Adrenal gland (tissue), 12 donors: ENCODE data around the gene IFITM5. TPM values are rescaled to one million over a fixed set of nuclear protein-coding genes. Genes with fewer than 3 reads are reported as not detected.
A peak's percentile ranks its signal among the peaks of the same experiment; 100 is the strongest.
"Not testable (repeated sequence)": the region's sequence is repeated elsewhere in the genome, so short reads cannot be mapped to it uniquely, and the experiment has no call there.

Experiments used
- DNase-seq, 7 donors: peaks; one replicate each; pipeline ENCODE4 v3.0.0-alpha.2; 2019 to 2020
- H3K27ac ChIP-seq, 5 donors: fragments of 200-600 bp; sonication (generic) in 4 of 5; 1 replicate in 3 of 5; 2 replicates in 2 of 5; pipeline versions ENCODE4 v1.5.1 to v1.8.0; 2016 to 2020; ENCODE audit warnings: mild to moderate bottlenecking in 1 of 5
- H3K27me3 ChIP-seq: fragments of 200-600 bp; 2 replicates; pipeline ENCODE4 v1.8.0; 2021
- H3K36me3 ChIP-seq, 2 donors: fragments of 200-600 bp; replicated peaks in 1 of 2; 1 replicate in 1 of 2; 2 replicates in 1 of 2; pipeline versions ENCODE4 v1.5.1 to v1.8.0; 2018 to 2022
- H3K4me1 ChIP-seq, 2 donors: fragments of 200-600 bp; replicated peaks in 1 of 2; 1 replicate in 1 of 2; 2 replicates in 1 of 2; pipeline versions ENCODE4 v1.5.1 to v1.8.0; 2018 to 2021
- H3K4me3 ChIP-seq, 4 donors: fragments of 200-600 bp; sonication (generic) in 3 of 4; one replicate each; pipeline ENCODE4 v1.5.1; 2016 to 2018
- H3K9me3 ChIP-seq, 3 donors: fragments of 200-600 bp; sonication (generic) in 1 of 3; replicated peaks in 1 of 3; 1 replicate in 2 of 3; 2 replicates in 1 of 3; pipeline versions ENCODE4 v1.5.1 to v1.8.0; 2016 to 2021
- CTCF ChIP-seq, 6 experiments: fragments of 450-650 bp in 4 of 6; fragments of 200-600 bp in 2 of 6; sonication (generic) in 1 of 6; IDR thresholded peaks; 1 replicate in 5 of 6; 2 replicates in 1 of 6; pipeline versions ENCODE4 v1.5.1 to v1.8.0; 2016 to 2021; ENCODE audit warnings: antibody characterized with exemption in 6 of 6, mild to moderate bottlenecking in 2 of 6, moderate library complexity in 1 of 6
- POLR2A ChIP-seq, 2 donors: fragments of 450-650 bp; IDR thresholded peaks; one replicate each; pipeline ENCODE4 v1.6.1; 2017; ENCODE audit warnings: antibody characterized with exemption in 2 of 2, mild to moderate bottlenecking in 2 of 2, moderate library complexity in 1 of 2
- WGBS, 4 donors: extraction: QIAGEN DNeasy Blood & Tissue Kit in 2 of 4; methylation state at CpG; one replicate each; pipeline versions ENCODE4 v1.1.5 to v1.1.7; 2013 to 2017; 5-methylcytosine and 5-hydroxymethylcytosine counted together
- intact Hi-C, 2 donors: fragments of 100-400 bp; cut with DNase I; formaldehyde crosslinking; loops; one replicate each; pipeline versions ENCODE4 v1.14.1 to v1.15.0; 2022 to 2023
- polyA plus RNA-seq, 3 donors: library from polyadenylated mRNA; stranded (reverse); fragments of 200-250 nt in 2 of 3; fragments of 350-450 nt in 1 of 3; fragmentation: Illumina TruSeq in 1 of 3; extraction: RNeasy Lipid Tissue Mini Kit (QIAGEN cat#74804) in 1 of 3; gene quantifications; one replicate each; pipeline ENCODE4 v1.2.3, GENCODE V29; 2013 to 2014
- total RNA-seq, 9 donors: library from RNA; depleted of rRNA in 4 of 9; stranded (reverse); fragments of >200 nt in 4 of 9; fragments of 120-200 nt in 1 of 9; fragmentation: NEBNext Ultra II Directional in 1 of 9; extraction: Animal tissue kit (Norgen Biotek cat#: 25700) in 1 of 9; gene quantifications; one replicate each; pipeline versions ENCODE4 v1.1.0 to v1.2.4, GENCODE V29; 2013 to 2023
- donor health status: healthy with polysubstance abuse.
- donor health status: Bipolar disorder and iron deficiency.
- donor health status: DM: yes; HTN: yes; CAD: no.
- donor health status: DM: no; HTN: no; CAD: no.
- donor health status: DM: no; HTN: no; CAD: no.
- donor health status: DM: yes; HTN: yes; CAD: no.

IFITM5 gene
- total and polyA plus RNA-seq, 12 donors = not detected

GRCh38 chr11:313304-313786 is 14.0 kb upstream of the IFITM5 start:
- H3K9me3 ChIP-seq = no peaks in the 10 kb centered on the region
- TF ChIP-seq POLR2A (IDR thresholded peaks at IDR 0.05) (no peak), CTCF (IDR thresholded peaks at IDR 0.05) (no peak)
- H3K27ac ChIP-seq = peak overlapping the region in 3 of 5 donors; percentile 64 to 89 (median 74)
- intact Hi-C loops = no loop called here
- WGBS, 4 donors = 64 to 85% (median 72%) methylated on average over 5 to 8 of the region's 8 CpGs
- DNase-seq = no peak
- no peaks in the 10 kb centered on the region for H3K36me3 ChIP-seq
- H3K4me1 ChIP-seq = peaks cover 6 to 35% of the 10 kb centered on the region in 2 donors
- H3K4me3 ChIP-seq = peak overlapping the region in 1 of 4 donors; percentile 45
- H3K27me3 ChIP-seq = peaks cover 16% of the 10 kb centered on the region

DNA sequence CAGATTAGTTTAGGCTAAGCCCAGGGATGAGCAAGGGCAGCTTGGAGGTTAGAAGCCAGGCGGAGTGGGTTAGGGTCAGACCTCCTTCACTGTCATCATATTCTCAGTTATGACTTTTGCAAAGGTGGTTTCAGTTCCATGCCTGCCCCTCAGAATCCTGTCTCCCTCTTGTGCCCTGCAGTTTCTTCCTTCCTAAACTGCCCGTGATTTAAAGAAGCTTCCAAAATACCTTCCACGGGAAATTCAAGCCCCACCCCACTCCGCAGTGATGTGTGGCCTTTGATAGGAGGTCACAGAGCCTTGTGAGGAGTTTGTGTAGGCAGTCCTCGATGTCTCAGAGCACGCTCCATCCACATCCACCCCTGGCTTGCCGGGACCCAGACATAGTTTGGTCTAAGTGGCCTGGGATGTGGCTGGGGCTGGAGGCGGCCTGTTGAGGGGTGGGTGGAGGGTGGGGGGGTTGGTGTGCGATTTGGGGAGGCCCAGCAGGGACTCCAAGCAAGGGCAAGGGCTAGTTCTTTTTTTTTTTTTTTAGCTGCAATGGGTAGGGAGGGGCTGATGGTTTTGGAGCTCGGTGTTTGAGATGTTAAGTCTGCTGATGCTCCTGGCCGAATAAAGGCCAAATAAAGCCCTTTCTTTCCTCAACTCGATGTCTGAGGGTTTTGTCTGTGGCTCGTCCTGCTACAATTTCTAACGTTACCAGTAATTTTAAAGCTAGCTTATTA is 12.9 kb upstream of the IFITM5 start:
- intact Hi-C loops = no loop called here
- peaks cover 16% of the 10 kb centered on the region for H3K27me3 ChIP-seq
- H3K36me3 ChIP-seq = no peaks in the 10 kb centered on the region
- peak overlapping the region in 1 of 4 donors; percentile 44 for H3K4me3 ChIP-seq
- no peak for DNase-seq
- WGBS, 4 donors = 51 to 63% (median 61%) methylated on average over 14 of the region's 14 CpGs
- no peak for TF ChIP-seq CTCF (IDR thresholded peaks at IDR 0.05)
- TF ChIP-seq POLR2A (IDR thresholded peaks at IDR 0.05) = peak in 1 of 2 donors; percentile 16
- H3K4me1 ChIP-seq = peaks cover 6 to 37% of the 10 kb centered on the region in 2 donors
- H3K9me3 ChIP-seq = no peaks in the 10 kb centered on the region
- H3K27ac ChIP-seq = peak overlapping the region in 3 of 5 donors; percentile 64 to 89 (median 74)

DNA sequence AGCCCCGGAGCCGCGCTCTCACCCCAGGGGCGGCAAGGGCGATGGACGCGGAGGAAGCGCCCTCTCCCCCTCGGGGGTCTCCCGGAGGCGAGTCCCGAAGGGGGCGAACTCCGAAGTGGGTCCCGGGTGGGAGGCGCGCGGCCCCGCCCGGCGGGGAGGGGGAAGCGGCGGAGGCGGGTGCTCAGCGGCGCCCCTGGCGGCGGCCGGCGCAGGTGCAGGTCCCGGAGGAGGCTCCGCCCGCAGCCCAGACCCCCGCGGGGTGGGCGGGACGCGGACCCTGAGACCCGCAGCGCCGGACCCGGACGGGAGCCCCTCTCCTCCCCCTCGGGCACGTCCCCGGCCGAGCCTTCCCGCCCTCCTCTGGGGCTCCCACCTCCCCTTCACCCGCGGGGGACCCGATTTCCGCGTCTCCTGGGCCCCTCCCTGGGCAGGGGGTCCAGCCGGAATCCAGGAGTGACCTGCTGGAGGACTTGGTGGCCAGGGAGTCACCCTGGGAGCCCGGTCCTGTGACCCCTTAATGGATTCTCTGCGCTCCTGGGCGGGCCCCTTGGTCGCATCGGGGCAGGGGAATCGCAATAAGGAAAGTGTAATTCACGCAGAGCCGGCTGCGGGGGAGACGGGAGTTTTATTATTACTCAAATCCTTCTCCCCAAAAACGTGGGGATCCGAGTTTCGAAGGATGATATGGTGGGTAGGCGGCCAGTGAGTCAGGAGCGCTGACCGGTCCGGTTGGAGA is 11.9 kb upstream of the IFITM5 start:
- H3K36me3 ChIP-seq, H3K9me3 ChIP-seq, intact Hi-C loops, H3K27me3 ChIP-seq, DNase-seq: not testable (repeated sequence)
- Histone ChIP-seq H3K27ac (peak overlapping the region in 2 of 5 donors; percentile 74 to 89), H3K4me1 (peaks cover 6 to 36% of the 10 kb centered on the region in 2 donors), H3K4me3 (peak overlapping the region in 1 of 4 donors; percentile 44)
- 3 to 10% (median 4%) methylated on average over 4 to 9 of the region's 71 CpGs; no CpG with 5 or more reads in 1 of the 4 donors for WGBS, 4 donors

DNA sequence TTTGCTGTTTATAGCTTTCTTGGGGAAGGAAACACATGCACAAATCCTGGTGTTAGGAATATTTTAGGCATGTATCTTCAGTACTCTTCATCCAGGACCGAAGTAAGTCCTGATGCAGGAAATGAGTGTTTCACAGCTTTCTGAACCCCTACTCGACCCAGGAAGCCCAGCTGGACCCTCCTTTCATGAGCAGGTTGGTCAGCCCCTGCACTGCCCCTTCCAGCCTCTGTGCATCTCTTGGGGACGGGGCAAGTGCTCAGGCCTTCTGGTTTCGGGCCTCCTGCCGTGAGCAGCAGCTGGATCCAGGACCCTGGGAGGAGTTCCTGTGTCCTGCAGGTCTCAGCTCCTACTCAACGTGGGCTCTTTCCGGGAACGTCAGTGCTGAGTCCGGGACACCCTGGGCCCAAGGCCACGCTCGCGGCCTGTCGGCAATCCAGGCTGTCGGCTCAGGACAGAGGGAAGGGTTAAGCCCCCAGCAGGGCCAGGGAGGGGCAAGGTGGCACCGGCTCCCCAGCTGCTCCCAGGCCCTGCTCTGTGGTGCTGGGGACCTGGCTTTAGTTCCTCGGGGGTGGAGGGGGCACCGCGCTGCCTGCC is 10.8 kb upstream of the IFITM5 start:
- Histone ChIP-seq H3K4me3 (peak overlapping the region in 1 of 4 donors; percentile 60), H3K27ac (peak overlapping the region; percentile 2 to 94 (median 64)), H3K4me1 (peaks cover 6 to 31% of the 10 kb centered on the region in 2 donors)
- DNase-seq, H3K27me3 ChIP-seq, H3K9me3 ChIP-seq, H3K36me3 ChIP-seq: not testable (repeated sequence)
- intact Hi-C loops = loop anchor here in 1 of 2 donors (5.0 kb wide), 1 partner anchor 47 kb away; no protein-coding TSS in a partner anchor
- 0 to 26% (median 11%) methylated on average over 2 to 5 of the region's 18 CpGs for WGBS, 4 donors

DNA sequence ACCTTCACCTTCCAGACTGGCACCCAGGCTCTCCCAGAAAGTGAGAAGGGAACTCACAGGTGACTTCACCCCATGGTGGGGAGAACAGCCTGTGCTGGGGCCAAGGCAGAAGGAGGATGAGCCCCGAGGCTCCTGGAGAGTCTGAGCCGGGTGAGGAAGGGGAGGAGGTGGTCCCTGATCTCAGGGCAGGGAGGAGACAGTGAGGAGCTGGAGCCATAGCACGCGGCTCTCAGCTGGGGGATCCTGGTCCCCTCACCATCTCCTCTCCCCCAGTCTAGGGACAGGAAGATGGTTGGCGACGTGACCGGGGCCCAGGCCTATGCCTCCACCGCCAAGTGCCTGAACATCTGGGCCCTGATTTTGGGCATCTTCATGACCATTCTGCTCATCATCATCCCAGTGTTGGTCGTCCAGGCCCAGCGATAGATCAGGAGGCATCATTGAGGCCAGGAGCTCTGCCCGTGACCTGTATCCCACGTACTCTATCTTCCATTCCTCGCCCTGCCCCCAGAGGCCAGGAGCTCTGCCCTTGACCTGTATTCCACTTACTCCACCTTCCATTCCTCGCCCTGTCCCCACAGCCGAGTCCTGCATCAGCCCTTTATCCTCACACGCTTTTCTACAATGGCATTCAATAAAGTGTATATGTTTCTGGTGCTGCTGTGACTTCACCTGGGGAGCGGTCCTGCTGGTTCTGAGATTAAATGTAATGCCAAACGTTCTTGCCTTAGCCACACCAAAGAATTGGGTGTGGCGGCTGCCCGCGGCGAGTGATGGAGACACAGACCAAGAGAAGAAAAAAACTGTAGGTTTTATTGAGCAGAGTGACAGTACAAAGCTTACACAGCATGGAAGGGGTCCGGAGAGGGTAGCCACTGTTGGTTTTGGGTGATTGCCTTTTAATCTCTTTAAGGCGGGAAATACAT is 9.7 kb upstream of the IFITM5 start:
- DNase-seq, H3K9me3 ChIP-seq, H3K27me3 ChIP-seq, H3K36me3 ChIP-seq: not testable (repeated sequence)
- Histone ChIP-seq H3K4me1 (peaks cover 6 to 31% of the 10 kb centered on the region in 2 donors), H3K4me3 (peak overlapping the region in 1 of 4 donors; percentile 60), H3K27ac (peak overlapping the region; percentile 30 to 94 (median 70))
- 52 to 57% (median 55%) methylated on average over 18 to 24 of the region's 24 CpGs for WGBS, 4 donors
- intact Hi-C loops = loop anchor here in 1 of 2 donors (5.0 kb wide), 1 partner anchor 48 kb away; no protein-coding TSS in a partner anchor
